Retina (tissue), 1 donor: Measurements from ENCODE around the gene PRPF38B.
"Not testable (repeated sequence)": the region's sequence is repeated elsewhere in the genome, so short reads cannot be mapped to it uniquely, and the experiment has no call there.

Experiments used
- DNase-seq: peaks from one replicate; pipeline ENCODE4 v3.0.0-alpha.2; 2016

PRPF38B gene, protein sequence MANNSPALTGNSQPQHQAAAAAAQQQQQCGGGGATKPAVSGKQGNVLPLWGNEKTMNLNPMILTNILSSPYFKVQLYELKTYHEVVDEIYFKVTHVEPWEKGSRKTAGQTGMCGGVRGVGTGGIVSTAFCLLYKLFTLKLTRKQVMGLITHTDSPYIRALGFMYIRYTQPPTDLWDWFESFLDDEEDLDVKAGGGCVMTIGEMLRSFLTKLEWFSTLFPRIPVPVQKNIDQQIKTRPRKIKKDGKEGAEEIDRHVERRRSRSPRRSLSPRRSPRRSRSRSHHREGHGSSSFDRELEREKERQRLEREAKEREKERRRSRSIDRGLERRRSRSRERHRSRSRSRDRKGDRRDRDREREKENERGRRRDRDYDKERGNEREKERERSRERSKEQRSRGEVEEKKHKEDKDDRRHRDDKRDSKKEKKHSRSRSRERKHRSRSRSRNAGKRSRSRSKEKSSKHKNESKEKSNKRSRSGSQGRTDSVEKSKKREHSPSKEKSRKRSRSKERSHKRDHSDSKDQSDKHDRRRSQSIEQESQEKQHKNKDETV

DNA sequence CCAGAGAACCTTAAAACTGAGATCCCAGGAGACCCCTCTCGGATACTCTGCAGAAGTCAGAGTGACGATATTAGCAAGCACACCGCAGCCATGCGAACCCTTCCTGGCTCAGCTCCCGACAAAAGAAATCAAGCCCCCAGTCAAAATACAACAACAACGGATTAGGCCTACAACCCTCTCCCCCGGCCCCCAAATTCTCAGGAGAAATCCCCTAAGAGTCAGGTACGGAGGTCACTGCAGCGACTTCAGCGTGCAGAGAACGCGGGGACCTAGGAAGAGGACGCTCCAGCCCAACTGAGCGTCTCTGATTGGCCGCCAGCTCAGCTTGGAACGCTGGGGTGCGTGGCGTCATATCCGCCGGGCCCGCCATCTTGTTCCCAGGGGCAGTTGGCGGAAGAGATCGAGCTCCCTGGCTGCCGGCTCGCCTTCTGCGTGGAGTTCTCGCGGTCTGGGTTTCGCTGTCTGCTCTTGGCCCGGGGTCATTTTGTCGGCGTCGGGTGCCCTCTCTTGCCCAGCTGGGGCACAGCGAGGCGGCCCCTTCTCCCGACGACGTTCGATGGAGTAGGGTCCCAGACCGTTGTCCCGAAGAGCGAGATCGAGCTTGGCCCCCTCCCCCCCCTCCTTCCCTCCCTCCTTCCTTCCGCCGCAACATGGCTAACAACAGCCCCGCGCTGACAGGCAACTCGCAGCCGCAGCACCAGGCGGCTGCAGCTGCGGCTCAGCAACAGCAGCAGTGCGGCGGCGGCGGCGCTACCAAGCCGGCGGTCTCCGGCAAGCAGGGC lies at the start of gene PRPF38B:
PRPF38B (plus strand) TSS at position 369 of the 782 bp plus-strand sequence; CDS start at position 651, 282 bp downstream.
- DNase-seq, result peak; percentile 98

DNA sequence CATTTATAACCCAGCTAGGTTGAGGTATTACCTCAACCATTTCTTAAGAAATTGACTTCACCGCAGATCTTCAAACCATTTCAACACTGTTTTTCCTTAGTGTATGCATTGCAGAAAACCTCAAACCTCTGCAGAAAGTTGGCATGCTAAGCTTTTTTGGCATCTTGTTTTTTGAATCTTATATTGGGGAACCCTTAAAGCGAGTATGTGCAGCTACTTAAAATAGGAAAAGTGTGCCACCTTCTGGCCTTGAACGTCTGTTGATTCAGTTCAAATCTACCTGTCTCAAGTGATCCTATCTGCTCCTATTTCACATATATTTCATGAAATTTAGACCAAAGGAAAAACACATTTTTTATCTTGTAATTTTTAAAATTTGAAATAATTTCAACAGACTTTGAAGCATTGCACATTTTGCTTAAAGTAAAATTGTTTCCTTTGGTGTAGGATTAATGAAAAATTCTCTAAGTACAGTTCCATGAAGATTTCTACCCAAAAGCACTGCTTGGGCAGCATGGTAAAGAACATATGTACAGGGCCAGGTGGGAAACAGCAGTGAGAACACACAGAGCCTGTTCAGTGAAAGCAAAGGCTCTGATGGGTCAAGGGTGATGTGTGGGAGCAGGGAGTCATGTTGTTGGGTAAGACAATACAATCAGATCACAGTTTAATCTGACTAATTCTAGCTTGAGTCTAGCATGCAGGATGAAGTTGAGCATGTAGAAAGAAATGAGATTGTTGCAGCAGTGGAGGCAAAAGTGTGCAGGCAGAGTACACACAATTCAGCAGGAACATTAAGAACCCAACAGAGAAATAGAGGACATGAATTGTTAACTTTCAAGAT lies 48.4 kb upstream of the PRPF38B start:
- peak; percentile 41 for DNase-seq

DNA sequence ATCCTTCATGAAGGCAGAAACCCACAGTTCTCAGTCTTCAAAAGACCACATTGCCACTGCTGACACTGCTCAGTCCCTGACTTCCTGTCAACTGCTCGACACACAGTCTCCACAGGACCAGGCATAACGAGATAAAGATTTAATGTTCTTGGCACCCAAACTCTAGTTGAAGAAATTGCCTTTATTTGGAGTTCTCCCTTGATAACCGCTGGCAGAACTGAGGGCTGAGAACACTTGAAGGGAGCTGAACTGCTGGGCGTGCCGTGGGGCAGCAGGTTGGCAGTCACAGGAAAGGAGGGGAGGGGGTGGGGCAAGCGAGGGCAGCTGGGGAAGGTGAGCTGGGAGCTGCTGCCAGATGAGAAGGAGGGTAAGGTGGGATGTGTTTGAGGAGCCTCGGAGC lies 47.1 kb upstream of the PRPF38B start:
- DNase-seq, result no peak

DNA sequence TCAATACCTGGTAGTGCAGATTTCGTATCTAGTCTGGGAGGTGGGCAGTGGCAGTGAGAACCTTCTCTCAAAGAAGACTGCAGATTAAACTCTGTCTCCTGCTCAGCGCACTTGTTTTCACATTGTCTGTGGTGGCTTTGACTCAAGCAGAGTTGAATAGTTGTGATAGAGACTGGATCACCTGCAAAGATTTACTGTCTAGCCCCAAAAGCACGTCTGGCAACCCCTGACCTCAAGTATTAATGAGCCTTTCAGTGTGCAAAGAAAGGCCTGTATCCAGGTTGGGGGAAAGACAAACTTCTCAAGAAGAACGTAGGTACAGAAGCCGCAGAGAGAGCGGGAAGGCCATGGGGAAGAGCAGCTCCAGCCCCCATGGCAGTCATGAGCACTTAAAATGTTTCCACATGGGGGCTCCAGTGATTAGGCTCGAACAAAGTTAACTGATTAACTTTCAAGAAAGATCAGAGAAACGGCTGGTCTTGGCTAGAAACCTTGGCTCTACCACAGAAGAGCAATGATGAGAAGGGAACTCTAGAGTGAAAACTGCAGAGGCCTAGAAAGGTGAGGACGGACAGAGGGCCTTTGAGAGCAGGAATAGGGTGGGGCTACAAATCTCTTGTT lies 46.4 kb upstream of the PRPF38B start:
- DNase-seq, result no peak

DNA sequence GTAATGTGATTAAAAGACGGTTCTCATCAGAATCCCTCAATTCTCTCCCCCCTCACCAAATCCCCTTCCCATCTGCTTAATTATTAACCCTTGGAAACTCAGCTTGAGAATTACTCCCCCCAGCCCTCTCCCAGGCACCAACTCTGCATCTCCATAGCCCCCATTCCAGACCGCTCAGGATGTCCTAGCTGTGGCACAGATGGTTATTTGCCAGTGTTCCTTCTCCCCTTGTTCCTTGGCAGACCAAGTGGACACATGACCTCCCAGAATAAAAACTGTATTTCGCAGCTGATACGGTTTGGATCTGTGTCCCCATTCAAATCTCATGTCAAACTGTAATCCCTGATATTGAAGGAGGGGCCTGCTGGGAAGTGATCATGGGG lies 45.9 kb upstream of the PRPF38B start:
- DNase-seq, result no peak

DNA sequence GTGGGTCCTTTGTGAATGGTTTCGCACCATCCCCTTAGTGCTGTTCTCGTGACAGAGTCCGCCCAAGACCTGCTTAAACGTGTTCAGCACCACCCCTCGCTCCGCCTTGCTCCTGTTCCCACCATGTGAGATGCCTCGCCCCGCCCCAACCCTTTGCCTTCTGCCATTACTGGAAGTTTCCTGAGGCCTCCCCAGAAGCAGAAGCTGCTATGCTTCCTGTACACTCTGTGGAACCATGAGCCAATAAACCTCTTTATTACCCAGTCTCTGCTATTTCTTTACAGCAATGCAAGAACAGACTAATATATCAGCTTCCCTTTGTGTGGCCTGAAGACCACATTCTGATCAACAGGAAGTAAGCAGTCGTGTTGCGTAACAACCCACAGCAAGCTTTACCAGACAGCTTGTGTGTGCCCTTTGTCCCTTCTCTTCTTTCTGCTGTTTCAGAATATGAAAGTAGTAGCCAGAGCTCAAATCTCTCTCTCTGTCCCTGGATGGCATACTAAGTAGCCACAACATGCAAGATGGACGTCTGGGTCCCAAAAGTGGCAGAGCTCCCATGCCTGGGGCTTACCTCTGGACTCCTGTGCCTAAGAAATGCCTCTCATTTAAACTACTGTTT lies 45.4 kb upstream of the PRPF38B start:
- no peak for DNase-seq

DNA sequence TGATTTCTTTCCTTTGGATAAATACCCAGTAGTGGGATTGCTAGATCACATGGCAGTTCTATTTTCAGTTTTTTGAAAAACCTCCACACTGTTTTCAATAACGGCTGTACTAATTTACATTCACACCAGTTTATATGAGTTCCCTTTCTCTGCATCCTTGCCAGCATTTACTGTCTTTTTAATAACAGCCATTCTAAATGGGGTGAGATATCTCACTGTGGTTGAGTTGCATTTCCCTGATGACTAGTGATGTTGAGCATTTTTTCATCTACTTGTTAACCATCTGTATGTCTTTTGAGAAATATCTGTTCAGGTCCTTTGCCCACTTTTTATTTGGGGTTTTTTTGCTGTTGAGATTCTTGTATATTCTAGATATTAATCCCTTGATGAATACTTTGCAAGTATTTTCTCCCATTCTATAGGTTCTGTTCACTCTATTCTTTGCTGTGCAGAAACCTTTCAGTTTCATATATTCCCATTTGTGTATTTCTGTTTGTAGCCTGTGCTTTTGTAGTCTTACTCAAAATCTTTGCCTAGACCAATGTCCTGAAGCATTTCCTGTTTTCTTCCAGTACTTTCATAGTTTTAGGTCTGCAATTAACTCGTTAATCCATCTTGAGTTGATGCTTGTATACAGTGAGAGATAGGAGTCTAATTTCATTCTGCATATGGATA lies 38.5 kb upstream of the PRPF38B start:
- DNase-seq, result no peak

DNA sequence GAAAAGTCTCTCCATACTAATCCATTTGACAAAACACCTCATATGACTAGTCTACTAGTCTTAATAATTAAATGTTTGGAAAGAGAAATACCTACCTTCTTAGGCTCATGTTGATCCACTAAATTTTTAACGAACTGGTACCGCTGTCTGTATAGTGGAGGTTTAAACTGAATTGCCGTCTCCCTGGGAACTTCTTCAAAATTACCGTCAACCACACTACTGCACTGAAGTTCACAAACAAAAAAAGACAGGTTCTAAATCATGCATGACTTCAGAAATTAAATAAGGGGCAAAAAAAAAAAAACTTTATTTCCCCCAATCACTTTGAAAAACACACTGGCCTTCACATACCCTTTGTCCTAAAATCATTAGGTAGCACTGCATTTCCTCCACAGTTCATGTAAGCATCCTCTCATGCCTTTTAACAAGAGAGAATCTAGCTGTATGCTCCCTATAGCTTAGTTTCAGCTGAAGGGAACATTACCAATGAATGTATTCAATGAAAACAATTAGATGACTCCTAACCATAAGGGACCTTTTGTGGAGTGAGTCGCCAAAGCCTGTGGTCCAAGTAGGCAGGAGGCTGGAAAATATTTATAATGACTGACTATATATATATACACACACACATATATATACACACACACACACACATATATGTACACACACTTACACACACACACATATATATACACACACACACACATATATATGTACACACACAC lies 34.6 kb upstream of the PRPF38B start:
- DNase-seq, result no peak

DNA sequence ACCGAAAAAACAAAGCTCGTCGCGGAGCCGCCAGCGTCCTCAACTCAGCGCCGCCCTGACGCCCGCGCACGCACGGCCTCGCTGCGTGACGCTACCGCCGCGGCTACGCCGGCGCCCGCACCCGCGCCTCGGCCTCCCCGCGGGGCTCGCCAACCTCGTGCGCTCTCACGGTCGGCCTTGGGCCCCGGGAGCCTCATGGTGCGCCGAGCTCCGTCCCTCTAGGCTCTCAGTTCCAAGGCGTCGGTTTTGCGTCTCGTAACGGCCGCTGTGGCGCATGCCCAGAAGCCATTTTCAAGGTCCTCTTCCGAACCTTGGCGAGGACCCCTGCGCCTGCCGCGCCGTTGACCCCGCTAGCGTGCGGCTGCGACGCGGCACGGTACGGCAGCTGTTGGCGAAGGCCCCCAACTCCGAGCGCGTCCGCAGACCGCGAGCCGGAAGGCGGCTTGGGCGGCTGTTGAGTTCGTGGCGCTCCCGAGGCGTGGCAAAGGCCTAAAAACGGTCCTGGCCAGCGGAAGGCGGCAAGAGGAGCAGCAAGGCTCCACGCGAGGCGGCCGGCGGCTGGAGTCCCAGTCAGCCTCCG lies 31.0 kb upstream of the PRPF38B start, which contains the start of gene HENMT1:
HENMT1 (minus strand) TSS at position 64 of the 580 bp plus-strand sequence. CDS start 1,209 bp downstream, outside the sequence.
- peak; percentile 94 for DNase-seq

DNA sequence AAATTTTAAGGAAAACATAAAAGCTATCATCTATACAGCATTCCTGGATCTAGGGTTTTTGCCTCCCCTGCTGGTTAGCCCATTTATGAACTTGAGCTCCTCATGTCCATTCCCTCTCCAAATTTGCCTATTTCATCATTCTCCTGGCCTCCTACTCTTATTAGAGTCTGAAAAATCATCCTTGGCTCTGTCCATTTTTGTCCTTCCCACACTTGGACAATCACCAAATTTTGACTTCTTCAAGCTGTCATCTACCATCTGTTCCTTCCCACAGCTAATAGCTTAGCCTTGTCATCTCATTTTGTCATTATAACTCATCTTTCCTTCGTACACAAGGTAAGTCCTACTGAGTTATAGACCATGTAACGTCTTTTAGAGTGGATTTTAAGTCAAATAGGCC lies 29.0 kb upstream of the PRPF38B start:
- DNase-seq, result no peak

DNA sequence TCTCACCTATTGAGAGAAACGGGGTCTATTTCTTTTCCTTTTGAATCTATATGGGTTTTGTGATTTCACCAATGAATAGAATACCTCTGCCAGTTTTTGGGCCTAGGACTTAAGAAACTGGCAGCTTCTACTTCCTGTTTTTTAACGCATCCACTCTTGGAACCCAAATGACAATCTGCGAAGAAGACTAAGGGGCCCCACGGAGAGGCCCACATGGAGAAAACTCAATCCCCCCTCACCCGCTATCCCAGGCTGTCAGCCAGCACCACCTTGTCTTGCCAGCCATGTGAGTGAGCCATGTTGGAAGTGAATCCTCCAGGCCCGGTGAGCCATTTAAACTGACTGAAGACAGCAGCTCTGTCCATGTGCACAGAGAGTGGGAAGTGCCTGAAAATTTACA lies 27.6 kb upstream of the PRPF38B start:
- no peak for DNase-seq

DNA sequence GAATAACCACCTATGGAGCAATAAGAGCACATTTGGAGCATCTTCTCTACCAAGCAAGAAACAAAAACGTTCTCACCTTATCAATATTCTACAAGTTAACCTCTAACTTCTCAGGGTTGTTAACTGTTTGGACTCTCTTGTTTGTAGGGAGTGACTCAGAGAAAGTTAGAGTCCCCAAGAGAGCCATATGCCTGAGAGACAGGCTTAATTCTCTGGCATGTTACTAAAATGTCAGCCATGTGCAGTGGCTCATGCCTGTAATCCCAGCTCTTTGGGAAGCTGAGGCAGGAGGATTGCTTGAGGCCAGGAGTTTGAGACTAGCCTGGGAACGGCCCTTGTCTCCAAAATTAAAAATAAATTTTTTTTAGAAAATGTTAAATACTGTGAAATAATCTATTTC lies 27.0 kb upstream of the PRPF38B start:
- no peak for DNase-seq

DNA sequence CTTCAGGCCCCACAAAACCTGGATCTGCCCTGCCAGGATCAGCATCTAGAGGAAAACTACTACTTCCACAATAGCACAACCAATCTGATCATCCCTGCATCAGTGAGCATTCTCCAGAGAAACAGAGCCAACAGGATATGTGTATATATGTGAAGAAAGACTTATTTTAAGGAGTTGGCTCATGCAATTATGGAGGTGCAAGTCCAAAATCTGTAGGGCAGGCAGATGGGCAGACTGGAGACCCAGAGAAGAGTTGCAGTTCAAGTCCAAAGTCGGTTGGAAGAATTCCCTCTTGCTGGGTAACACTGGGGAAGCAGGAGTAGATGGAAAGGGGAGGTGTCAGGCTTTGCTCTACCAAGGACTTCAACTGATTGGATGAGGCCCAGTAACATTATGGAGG lies 26.3 kb upstream of the PRPF38B start:
- DNase-seq, result no peak

DNA sequence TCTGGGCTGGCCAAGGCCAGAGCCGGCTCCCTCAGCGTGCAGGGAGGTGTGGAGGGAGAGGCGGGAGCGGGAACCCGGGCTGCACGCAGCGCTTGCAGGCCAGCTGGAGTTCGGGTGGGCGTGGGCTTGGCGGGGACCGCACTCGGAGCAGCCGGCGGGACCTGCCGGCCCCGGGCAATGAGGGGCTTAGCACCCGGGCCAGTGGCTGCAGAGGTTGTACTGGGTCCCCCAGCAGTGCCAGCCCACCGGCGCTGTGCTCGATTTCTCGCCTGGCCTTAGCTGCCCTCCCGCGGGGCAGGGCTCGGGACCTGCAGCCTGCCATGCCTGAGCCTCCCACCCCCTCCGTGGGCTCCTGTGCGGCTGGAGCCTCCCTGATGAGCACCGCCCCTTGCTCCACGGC lies 24.7 kb upstream of the PRPF38B start:
- not testable (repeated sequence) for DNase-seq

DNA sequence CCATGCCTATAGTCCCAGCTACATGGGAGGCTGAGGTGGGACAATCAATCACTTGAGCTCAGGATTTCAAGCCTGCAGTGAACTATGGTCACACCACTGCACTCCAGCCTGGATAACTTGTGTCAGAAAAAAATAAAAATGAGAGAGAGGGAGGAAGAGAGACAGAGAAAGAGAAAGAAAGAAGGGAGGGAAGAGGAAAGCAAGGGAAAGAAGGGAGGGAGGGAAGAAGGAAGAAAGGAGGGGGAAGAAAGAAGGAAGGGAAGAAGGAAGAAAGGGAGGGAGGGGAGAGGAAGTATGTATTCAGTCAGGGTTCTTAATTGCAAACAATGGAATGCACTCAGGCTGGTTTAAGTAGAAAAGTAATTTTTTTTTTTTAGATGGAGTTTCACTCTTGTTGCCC lies 23.3 kb upstream of the PRPF38B start:
- DNase-seq, result no peak

DNA sequence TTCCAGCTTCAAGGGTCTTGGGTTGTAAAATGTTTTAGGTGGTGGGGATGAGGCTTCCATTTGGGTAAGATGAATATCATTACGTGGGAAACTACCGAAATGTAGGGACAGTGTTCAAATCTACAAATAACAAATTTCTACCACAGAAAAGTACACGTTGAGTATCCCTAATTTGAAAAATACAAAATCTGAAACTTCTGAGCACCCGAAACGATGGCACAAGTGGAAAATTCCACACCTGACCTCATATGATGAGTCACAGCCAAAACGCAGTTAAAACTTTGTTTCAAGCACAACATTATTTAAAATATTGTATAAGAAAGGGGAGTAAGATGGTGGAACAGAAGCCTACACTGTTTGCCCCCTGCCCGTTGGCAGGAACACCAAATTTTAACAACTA lies 22.4 kb upstream of the PRPF38B start:
- no peak for DNase-seq

DNA sequence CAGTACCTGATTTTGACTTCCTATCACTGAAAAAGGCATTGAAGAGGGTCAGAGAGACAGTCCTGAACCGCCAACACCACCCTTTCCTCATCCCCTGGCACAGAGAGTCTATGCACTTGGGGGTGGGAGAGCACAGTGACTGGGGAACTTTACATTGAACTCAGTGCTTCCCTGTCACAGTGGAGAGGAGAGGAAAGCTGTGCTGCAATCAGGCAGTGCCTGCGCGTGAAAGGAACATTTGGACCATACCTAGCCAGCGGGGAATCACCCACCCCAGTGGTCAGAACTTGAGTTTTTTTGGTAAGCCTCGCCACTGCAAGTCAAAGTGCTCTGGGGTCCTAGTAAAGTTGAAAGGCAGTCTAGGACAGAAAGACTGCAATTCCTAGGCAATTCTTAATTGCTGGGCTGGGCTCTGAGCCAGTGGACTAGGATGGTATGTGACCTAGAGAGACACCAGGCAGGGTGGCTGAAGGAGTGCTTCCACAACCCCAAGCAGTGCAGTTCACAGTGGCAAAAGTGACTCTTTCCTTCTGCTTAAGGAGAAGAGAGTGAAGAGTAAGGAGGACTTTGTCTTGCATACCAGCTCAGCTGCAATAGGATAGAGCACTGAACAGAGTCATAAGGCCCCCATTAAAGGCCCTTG lies 21.9 kb upstream of the PRPF38B start:
- DNase-seq, result no peak

DNA sequence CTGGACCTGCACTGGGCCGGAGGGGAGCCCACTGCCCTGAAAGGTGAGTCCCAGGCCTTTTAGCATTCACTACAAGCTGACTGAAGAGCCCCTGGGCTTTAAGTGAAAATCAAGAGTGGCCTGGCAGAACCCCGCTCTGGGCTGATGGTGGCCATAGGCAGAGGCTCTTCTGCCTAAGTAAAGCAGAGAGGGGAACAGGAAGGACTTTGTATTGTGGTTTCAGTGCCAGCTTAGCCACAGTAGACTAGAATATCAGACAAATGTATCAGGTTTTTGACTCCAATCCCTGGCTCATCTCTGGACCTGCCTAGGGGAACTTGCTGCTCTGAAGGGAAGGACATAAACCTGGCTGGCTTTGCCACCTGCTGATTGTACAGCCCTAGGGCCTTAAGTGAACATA lies 21.0 kb upstream of the PRPF38B start:
- DNase-seq, result no peak

DNA sequence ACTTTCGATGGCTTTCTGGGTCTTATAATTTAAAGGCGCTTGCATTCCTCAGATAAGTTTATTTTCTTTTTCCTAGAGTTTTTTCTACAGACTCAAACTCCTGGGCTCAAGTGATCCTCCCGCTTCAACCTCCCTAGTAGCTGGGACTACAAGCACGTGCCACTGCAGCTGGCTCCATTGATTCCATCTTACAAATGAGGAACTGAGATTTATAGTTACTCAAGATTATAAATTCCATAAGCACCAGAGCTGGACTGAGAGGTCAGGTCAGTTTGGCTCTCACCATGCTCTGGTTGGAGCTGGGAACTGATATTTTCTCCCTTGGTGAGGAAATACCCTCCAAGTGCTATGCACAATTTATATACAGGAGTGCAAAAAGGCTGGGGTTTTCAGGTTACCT lies 13.4 kb upstream of the PRPF38B start:
- no peak for DNase-seq
